LNCAP (cell line): Measurements from ENCODE around the gene ZC3H10.
A peak's percentile ranks its signal among the peaks of the same experiment; 100 is the strongest.

ENCODE experiments used
- TF ChIP-seq, protein P1 (sequence below): fragments of 450-650 bp; IDR thresholded peaks from 2 replicates; pipeline ENCODE4 v1.5.1; 2017; ENCODE audit warnings: mild to moderate bottlenecking

ZC3H10 gene

DNA sequence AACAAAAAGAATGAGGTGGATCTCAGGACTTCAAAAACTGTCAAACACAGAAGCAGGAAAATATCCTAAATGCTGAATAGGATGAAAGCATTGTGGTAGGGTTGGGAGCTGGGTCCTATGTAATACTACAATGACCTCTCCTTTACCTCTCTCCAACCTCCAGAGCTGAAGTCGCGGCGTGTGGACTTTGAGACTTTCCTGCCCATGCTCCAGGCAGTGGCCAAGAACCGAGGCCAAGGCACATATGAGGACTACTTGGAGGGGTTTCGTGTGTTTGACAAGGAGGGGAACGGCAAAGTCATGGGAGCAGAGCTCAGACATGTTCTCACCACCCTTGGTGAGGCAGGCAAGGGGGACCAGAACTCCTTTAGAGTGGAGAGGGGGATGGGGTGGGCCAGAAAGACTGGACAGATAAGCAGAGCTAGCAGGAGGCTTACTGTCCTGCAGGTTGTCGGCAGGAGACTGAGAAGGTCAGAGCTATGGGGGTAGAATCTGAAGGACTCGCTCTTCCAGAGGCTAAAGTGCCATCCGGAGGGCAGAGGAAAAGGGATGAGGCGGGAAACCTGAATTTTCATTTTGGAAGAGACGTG lies 37.3 kb downstream of the ZC3H10 start:
- TF ChIP-seq, protein P1, sequence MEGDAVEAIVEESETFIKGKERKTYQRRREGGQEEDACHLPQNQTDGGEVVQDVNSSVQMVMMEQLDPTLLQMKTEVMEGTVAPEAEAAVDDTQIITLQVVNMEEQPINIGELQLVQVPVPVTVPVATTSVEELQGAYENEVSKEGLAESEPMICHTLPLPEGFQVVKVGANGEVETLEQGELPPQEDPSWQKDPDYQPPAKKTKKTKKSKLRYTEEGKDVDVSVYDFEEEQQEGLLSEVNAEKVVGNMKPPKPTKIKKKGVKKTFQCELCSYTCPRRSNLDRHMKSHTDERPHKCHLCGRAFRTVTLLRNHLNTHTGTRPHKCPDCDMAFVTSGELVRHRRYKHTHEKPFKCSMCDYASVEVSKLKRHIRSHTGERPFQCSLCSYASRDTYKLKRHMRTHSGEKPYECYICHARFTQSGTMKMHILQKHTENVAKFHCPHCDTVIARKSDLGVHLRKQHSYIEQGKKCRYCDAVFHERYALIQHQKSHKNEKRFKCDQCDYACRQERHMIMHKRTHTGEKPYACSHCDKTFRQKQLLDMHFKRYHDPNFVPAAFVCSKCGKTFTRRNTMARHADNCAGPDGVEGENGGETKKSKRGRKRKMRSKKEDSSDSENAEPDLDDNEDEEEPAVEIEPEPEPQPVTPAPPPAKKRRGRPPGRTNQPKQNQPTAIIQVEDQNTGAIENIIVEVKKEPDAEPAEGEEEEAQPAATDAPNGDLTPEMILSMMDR: no peak

DNA sequence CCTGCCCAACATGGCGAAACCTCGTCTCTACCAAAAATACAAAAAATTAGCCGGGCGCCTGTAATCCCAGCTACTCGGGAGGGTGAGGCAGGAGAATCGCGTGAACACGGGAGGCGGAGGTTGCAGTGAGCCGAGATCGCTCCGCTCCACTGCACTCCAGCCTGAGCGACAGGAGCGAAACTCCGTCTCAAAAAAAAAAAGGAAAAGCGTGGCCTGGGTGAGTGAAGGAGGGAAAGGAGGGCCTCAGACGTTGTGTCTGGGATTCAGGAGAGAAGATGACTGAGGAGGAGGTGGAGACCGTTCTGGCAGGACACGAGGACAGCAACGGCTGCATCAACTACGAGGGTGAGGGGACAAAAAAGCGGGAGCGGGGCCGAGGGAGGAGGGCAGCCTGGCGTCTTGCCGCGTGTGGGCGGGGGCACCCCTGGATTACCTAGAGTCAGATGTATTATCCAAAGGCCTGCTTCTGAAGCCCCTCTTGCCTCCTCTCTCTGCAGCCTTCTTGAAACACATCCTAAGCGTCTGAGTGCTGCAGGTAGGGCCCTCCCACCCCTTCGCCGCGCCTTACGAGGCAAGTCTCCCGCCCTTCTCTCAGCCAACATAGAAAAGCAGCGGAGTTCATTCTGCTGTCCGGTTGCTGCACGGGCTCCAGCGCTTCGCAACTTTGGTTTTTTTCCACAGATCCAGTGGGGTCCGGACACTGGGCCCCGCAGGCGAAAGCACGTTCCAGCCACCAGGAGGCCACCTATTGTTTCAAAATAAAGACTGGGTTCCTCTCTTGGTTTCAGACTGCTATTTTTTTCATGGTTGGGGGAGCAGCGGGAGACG lies 39.3 kb downstream of the ZC3H10 start:
- TF ChIP-seq, protein P1: peak; percentile 48; the same call in 1 of the 2 replicates

DNA sequence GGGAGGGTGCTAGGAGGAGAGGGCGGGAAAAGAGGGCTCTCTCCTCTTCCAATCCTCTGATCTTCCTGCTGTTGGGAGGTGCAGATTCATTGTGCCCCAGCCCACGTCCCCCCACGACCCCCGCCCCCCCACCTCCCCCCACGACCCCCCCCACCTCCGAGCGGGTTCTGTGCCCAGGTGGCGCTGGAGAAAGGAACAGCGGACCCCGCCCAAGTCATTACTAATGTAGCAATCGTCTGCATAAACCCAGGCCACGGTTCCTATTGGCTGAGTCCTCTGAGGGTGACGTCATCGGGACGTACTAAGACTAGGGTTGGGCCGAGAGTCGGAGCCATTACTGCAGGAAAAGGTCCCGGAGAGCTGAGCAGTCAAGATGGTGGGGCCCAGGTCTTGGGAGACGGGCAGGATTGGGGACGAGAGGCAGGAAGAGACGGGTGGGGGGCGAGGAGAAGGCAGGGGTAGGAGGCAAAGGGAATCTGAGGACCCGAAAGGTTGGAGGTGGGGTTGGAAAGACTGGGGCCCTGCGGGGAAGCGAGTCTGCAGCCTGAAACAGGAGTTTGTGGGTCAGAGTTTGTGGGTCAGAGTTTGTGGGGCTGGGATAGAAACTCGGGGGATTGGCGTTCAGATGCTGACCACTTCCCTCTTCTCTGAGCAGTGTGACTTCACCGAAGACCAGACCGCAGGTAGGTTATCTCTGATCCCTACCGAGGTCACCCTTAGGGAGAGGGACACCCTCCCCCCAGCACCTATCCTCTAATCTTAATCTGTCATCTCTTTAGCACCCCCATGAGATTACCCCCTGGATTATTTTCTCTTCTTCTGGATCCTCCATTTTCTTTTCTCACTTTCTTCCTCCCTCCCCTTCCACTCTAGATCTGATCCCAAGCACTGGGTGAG lies 40.2 kb downstream of the ZC3H10 start, which contains the start of gene MYL6:
TSS of gene MYL6 (plus strand) at position 331 of the 897 bp plus-strand sequence. CDS start at position 374, 43 bp downstream.
- TF ChIP-seq, protein P1: 0 out of 2 replicates have a peak, but pooled peaks have one; percentile 5

DNA sequence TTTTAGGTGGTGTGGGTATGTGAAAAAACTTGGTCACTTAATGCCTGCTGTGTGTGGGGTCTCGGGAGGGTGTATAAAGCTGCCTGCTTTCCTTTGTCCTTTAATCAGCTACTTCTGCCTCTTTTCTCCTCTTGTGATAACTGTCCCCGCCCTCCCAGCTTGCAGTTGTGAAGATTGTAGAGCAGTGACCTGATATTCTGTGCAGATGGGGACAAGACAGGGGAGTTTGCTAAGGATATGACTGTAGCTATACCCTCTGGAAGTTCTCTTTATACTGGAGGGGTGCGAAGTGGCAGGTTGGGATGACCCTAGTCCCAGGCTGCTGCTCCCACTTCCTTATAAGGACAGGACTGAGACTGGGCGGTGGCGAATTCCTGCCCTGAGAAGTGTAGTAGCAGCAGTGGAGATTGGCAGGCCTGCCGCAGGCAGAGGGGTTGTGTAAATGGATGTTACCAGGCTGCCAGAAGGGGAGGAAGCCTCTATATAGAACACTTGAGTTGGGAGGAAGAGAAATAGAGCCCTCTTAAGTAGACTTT lies 40.9 kb downstream of the ZC3H10 start:
- TF ChIP-seq, protein P1: no peak

DNA sequence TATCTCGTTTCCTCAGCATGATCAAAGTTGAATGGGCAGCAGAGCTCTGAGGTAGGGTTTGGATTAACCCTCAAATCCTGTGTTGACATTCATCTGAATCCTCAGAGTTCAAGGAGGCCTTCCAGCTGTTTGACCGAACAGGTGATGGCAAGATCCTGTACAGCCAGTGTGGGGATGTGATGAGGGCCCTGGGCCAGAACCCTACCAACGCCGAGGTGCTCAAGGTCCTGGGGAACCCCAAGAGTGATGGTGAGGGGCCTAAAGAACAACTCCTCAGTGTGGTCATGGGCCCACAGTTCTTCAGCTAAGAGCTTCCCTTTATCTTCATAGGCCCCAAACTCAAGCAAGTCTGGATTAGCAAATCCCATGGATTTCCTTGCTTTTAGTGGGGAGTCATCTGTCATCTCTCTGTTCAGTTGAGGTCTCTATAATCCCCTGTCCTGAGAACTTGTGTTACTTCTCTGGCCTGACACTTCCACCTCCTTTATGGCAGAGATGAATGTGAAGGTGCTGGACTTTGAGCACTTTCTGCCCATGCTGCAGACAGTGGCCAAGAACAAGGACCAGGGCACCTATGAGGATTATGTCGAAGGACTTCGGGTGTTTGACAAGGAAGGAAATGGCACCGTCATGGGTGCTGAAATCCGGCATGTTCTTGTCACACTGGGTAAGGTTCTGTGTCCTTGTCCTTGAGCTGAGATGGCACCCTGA lies 41.6 kb downstream of the ZC3H10 start:
- TF ChIP-seq, protein P1: no peak

DNA sequence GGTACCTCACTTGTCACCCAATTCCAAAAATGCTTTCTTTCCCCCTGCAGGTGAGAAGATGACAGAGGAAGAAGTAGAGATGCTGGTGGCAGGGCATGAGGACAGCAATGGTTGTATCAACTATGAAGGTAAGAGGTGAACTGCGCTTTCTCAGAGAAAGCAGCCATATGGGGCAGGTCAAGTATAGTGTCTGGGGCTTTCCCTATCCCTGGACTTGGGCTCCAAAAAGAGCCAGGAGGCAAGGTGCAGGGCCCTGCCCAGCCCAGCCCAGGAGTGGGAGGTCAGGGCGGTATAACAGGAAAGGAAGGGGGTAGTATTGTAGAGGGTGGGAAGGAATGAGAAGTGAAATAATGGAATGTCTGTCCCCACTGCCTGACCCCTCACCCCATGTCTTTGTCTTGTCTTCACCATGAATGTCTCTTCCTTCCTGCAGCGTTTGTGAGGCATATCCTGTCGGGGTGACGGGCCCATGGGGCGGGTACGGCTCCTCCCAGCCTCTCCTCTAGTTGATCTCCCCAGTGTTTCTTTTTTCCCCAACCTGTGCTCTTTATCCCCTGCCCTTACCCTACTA lies 42.2 kb downstream of the ZC3H10 start:
- TF ChIP-seq, protein P1: no peak
